Stomach (tissue), 4 donors: ENCODE results near the gene SPATA2.

ENCODE experiments used
- EP300 ChIP-seq: sonication (generic); formaldehyde crosslinking; IDR thresholded peaks from one replicate; pipeline ENCODE4 v1.6.1; 2017; ENCODE audit warnings: antibody characterized with exemption
- POLR2A ChIP-seq, 4 donors: fragments of 450-650 bp; IDR thresholded peaks; one replicate each; pipeline ENCODE4 v1.6.1; 2016; ENCODE audit warnings: antibody characterized with exemption in 4 of 4, control low read depth in 2 of 4, mild to moderate bottlenecking in 1 of 4, moderate library complexity in 1 of 4
- POLR2AphosphoS5 ChIP-seq, 3 donors: sonication (generic); formaldehyde crosslinking; IDR thresholded peaks; one replicate each; pipeline ENCODE4 v1.6.1; 2016; ENCODE audit warnings: antibody characterized with exemption in 3 of 3
- TF ChIP-seq, protein P1 (sequence below), 7 experiments: fragments of 450-650 bp in 4 of 7; fragments of 200-600 bp in 3 of 7; sonication (generic) in 3 of 7; IDR thresholded peaks; one replicate each; pipeline ENCODE4 v1.5.1; 2016 to 2019; ENCODE audit warnings: antibody characterized with exemption in 7 of 7, control low read depth in 2 of 7, mild to moderate bottlenecking in 1 of 7

DNA sequence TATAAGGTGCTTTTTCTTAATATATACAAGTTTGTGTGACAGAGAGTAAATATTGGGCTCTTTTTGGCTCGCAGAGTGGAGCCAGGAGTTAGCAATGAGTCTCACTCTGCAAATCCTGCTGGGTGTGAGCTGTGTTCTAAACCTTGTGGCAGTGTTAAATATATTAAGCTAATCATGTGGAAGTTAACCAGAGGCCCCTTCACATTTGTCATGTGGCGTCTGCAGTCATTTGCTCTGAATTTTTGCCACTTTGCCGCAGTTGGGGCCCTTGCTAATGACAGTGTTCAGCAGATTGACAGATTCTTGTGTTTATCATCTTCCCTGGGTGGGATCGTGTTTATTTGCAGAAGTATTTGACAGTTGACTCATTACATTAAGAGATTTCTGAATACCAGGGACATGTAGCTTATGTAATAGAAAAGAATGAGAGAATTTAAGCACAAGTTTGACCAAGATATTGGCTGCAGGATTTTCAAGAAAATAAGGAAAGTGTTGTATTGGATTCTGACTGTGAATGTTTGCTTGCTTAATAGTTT, 37.9 kb downstream of the SPATA2 start:
- TF ChIP-seq, protein P1, sequence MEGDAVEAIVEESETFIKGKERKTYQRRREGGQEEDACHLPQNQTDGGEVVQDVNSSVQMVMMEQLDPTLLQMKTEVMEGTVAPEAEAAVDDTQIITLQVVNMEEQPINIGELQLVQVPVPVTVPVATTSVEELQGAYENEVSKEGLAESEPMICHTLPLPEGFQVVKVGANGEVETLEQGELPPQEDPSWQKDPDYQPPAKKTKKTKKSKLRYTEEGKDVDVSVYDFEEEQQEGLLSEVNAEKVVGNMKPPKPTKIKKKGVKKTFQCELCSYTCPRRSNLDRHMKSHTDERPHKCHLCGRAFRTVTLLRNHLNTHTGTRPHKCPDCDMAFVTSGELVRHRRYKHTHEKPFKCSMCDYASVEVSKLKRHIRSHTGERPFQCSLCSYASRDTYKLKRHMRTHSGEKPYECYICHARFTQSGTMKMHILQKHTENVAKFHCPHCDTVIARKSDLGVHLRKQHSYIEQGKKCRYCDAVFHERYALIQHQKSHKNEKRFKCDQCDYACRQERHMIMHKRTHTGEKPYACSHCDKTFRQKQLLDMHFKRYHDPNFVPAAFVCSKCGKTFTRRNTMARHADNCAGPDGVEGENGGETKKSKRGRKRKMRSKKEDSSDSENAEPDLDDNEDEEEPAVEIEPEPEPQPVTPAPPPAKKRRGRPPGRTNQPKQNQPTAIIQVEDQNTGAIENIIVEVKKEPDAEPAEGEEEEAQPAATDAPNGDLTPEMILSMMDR (IDR thresholded peaks at IDR 0.05) = no peak
- TF ChIP-seq POLR2AphosphoS5 (IDR thresholded peaks at IDR 0.05) = no peak
- TF ChIP-seq EP300 = no peak
- TF ChIP-seq POLR2A (IDR thresholded peaks at IDR 0.05) = no peak
